Skeletal muscle satellite cell (primary cell): ENCODE data around the gene CAPN6. TPM values are rescaled to one million over a fixed set of nuclear protein-coding genes. Genes with fewer than 3 reads are reported as not detected.

Experiments used
- H3K27me3 ChIP-seq: 2 replicates; pipeline ENCODE4 v1.7.0; 2013; ENCODE audit warnings: low read length; ENCODE audit not compliant: control insufficient read depth, insufficient read depth
- H3K36me3 ChIP-seq: 2 replicates; pipeline ENCODE4 v1.7.0; 2013; ENCODE audit warnings: mild to moderate bottlenecking, control low read depth, low read length; ENCODE audit not compliant: insufficient read depth
- H3K4me1 ChIP-seq: 2 replicates; pipeline ENCODE4 v1.7.0; 2013; ENCODE audit warnings: low read length; ENCODE audit not compliant: control insufficient read depth, insufficient read depth
- H3K4me2 ChIP-seq: 2 replicates; pipeline ENCODE4 v1.7.0; 2013; ENCODE audit warnings: mild to moderate bottlenecking, low read length
- H3K4me3 ChIP-seq: 2 replicates; pipeline ENCODE4 v1.7.0; 2013; ENCODE audit warnings: low read length
- H3K9ac ChIP-seq: 2 replicates; pipeline ENCODE4 v1.7.0; 2013; ENCODE audit warnings: mild to moderate bottlenecking, low read depth, low read length, moderate library complexity
- H3K9me3 ChIP-seq: replicated peaks from 2 replicates; pipeline ENCODE4 v1.7.0; 2013; ENCODE audit warnings: mild to moderate bottlenecking, control low read depth, low read length
- total RNA-seq: library from RNA; depleted of rRNA; stranded (reverse); fragments of >200 nt; gene quantifications from 2 replicates; pipeline ENCODE4 v1.2.3, GENCODE V29; 2012; rRNA removed

Gene CAPN6
- not detected in 2 replicates for total RNA-seq

DNA sequence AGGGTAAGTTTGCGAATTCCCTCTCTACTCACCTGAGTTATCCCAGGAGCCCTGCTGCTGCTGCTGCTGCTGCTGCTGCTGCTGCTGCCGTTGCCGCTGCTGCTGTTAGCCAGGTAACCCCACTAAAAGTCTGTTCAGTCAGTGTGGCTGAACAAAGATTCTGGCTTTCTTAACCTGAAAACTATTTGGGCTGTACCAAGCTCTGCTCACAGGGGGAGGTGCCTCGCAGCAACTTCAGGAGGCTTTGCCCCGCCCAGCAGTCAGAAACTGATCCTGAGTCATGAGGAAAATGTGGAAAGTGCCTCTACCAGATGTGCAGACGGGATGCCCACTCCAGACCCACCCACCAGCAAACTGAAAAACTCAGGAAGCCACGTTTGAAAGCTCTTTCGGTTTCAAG is at the start of gene CAPN6:
Gene CAPN6, minus strand, starts transcription at position 145 of the 400 bp plus-strand sequence. CDS start 6,547 bp downstream, outside the sequence.
- Histone ChIP-seq H3K9me3 (no peaks in the 10 kb centered on the region), H3K9ac (no peak within 1 kb of the TSS), H3K27me3 (peaks cover 63% of the 10 kb centered on the region), H3K4me3 (no peak within 1 kb of the TSS), H3K4me1 (no peaks in the 10 kb centered on the region), H3K36me3 (no peaks in the 10 kb centered on the region), H3K4me2 (no peak within 1 kb of the TSS)

- no peaks in the 10 kb centered on the region for H3K36me3 ChIP-seq
- H3K4me1 ChIP-seq = no peaks in the 10 kb centered on the region
- no peaks in the 10 kb centered on the region for H3K9me3 ChIP-seq
- no peak overlapping the region for H3K4me3 ChIP-seq
- H3K9ac ChIP-seq = no peak overlapping the region
- peaks cover 32% of the 10 kb centered on the region for H3K27me3 ChIP-seq
- no peak overlapping the region for H3K4me2 ChIP-seq
Observed at GRCh38 chrX:111319451-111319850, 49.2 kb upstream of the CAPN6 start.

GRCh38 chrX:111318901-111319300 is 48.6 kb upstream of the CAPN6 start:
- Histone ChIP-seq H3K4me1 (no peaks in the 10 kb centered on the region), H3K4me3 (no peak overlapping the region), H3K9me3 (no peaks in the 10 kb centered on the region), H3K27me3 (peaks cover 33% of the 10 kb centered on the region), H3K9ac (no peak overlapping the region), H3K36me3 (no peaks in the 10 kb centered on the region), H3K4me2 (no peak overlapping the region)

- Histone ChIP-seq H3K4me1 (no peaks in the 10 kb centered on the region), H3K36me3 (no peaks in the 10 kb centered on the region), H3K27me3 (peaks cover 31% of the 10 kb centered on the region), H3K4me2 (no peak overlapping the region), H3K9me3 (no peaks in the 10 kb centered on the region), H3K9ac (no peak overlapping the region), H3K4me3 (no peak overlapping the region)
Observed at GRCh38 chrX:111309083-111309482, 38.8 kb upstream of the CAPN6 start.

DNA sequence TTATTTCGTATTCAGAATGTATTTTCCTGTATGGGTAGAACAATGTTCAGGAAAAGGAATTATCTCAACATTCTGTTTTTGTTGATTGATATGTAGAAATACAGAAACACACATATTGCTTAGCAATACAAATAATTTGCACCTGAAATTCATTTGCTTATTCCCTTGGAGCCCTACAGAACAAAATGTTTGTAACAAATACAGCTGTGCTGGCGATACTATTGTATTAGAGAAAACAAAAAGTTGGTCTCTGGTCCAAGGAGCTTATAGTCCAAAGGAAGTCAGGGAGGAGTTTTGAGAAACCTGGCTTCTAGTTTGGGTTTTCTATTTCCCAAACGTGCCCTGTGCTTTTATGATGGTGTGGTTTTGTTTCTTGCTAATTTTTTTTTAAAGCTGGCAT is 37.8 kb upstream of the CAPN6 start:
- no peak overlapping the region for H3K9ac ChIP-seq
- H3K4me2 ChIP-seq = no peak overlapping the region
- H3K27me3 ChIP-seq = peaks cover 28% of the 10 kb centered on the region
- no peak overlapping the region for H3K4me3 ChIP-seq
- no peaks in the 10 kb centered on the region for H3K36me3 ChIP-seq
- H3K9me3 ChIP-seq = no peaks in the 10 kb centered on the region
- no peaks in the 10 kb centered on the region for H3K4me1 ChIP-seq

DNA sequence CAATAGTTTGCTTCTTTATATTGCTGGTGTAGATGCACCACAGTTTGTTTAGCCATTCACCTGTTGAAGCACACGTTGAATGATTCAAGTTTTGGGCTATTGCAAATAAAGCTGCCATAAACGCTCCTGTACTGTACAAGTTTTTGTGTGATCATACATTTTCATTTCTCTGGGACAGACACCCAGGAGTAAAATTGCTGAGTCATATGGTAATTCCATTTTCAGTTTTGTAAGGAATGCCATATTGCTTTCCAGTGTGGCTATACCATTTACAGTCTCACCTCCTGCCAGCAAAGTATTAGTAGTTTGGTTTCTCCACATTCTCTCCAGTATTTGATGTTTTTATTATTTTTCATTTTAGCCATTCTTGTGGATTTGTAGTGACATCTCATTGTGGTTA is 32.0 kb upstream of the CAPN6 start:
- Histone ChIP-seq H3K4me2 (no peak overlapping the region), H3K4me3 (no peak overlapping the region), H3K36me3 (no peaks in the 10 kb centered on the region), H3K9ac (no peak overlapping the region), H3K9me3 (no peaks in the 10 kb centered on the region), H3K4me1 (no peaks in the 10 kb centered on the region), H3K27me3 (peaks cover 24% of the 10 kb centered on the region)

- Histone ChIP-seq H3K4me1 (no peaks in the 10 kb centered on the region), H3K9ac (no peak overlapping the region), H3K4me2 (no peak overlapping the region), H3K36me3 (no peaks in the 10 kb centered on the region), H3K9me3 (no peaks in the 10 kb centered on the region), H3K4me3 (no peak overlapping the region), H3K27me3 (peaks cover 19% of the 10 kb centered on the region)
Observed at GRCh38 chrX:111288841-111289240, 18.6 kb upstream of the CAPN6 start.

DNA sequence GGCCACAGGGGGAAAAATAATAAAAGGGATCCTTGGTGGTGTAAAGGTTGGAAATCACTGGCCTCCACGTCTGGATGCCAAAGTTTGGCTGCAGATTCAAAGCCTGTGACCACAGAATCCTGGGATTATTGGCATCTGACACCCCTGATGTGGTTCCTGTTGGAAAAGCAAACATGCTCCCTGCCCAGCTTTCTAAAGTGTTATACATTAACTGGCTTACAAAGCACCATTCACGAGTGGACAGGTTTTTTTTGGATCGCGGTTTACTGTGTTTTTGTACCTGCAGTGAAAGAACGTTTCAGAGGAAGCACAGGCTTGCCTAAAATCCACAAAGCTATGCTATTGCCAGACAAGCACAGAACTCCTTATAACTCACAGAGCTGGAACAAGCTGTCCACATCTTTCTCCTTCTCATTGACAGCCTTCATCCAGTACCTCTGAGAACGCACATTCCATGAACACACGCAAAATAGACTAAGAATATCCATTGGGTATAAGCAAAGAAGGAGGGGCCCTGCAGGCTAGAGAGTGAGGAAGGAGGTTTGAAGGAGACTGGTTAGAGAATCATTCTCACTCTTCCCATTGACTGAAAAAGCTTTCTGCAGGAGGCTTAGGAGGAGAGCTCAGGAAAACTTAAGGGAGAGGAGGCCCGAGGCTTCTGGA is 14.5 kb upstream of the CAPN6 start:
- Histone ChIP-seq H3K9ac (no peak overlapping the region), H3K36me3 (no peaks in the 10 kb centered on the region), H3K4me3 (no peak overlapping the region), H3K9me3 (no peaks in the 10 kb centered on the region), H3K4me1 (no peaks in the 10 kb centered on the region), H3K27me3 (peaks cover 18% of the 10 kb centered on the region), H3K4me2 (no peak overlapping the region)

DNA sequence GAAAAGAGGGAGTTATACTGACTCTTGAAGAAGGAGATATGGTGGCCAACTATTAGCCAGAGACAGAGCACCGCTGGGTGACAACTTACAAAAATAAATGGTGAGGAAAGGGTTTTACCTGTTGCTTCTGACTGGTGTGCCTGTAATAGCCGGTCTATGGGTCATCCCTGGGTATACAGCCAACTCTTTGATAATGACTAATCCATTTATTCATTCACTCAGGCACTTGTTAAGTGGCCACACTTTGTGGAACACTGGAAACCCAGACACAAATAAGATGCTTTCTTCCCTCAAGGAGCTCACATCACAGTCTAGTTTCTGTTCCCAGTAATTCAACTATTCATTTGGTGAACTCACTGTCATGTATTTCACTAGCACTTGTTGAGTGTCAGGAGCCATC is 13.2 kb upstream of the CAPN6 start:
- Histone ChIP-seq H3K4me3 (no peak overlapping the region), H3K27me3 (peaks cover 26% of the 10 kb centered on the region), H3K9ac (no peak overlapping the region), H3K4me1 (no peaks in the 10 kb centered on the region), H3K36me3 (no peaks in the 10 kb centered on the region), H3K9me3 (no peaks in the 10 kb centered on the region), H3K4me2 (no peak overlapping the region)

GRCh38 chrX:111282991-111283390 is 12.7 kb upstream of the CAPN6 start:
- H3K27me3 ChIP-seq = peaks cover 27% of the 10 kb centered on the region
- H3K36me3 ChIP-seq = no peaks in the 10 kb centered on the region
- no peak overlapping the region for H3K4me3 ChIP-seq
- no peak overlapping the region for H3K4me2 ChIP-seq
- H3K9me3 ChIP-seq = no peaks in the 10 kb centered on the region
- no peak overlapping the region for H3K9ac ChIP-seq
- H3K4me1 ChIP-seq = no peaks in the 10 kb centered on the region

DNA sequence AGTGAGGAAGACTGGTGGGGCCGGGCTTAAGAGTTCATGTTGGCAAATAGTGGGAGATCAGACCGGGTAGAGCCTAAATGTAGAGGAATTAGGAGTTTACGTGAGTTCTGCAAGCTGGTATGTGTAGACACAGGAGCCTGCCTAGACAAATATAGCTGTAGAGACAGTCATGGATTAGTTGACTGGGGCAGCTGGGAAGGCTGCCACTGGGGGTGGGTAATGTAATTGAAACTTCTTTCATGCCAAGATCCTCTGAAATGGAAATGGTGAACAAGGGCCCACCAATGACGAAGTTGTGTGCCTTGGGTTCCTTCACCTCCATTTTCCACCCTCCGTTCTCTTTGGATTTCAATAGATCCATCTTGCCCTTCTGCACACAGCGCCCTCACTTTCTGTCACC is 11.9 kb upstream of the CAPN6 start:
- H3K9me3 ChIP-seq = no peaks in the 10 kb centered on the region
- no peak overlapping the region for H3K4me2 ChIP-seq
- H3K9ac ChIP-seq = no peak overlapping the region
- H3K4me3 ChIP-seq = no peak overlapping the region
- H3K4me1 ChIP-seq = no peaks in the 10 kb centered on the region
- H3K36me3 ChIP-seq = no peaks in the 10 kb centered on the region
- peaks cover 31% of the 10 kb centered on the region for H3K27me3 ChIP-seq

- Histone ChIP-seq H3K4me2 (no peak overlapping the region), H3K9ac (no peak overlapping the region), H3K27me3 (peaks cover 69% of the 10 kb centered on the region), H3K4me1 (no peaks in the 10 kb centered on the region), H3K4me3 (no peak overlapping the region), H3K36me3 (no peaks in the 10 kb centered on the region), H3K9me3 (no peaks in the 10 kb centered on the region)
Observed at GRCh38 chrX:111268506-111268905, 1.8 kb downstream of the CAPN6 start.
